Body of pancreas (tissue), 4 donors: ENCODE data around the gene SLC5A5.

ENCODE experiments used
- CTCF ChIP-seq, 7 experiments: fragments of 450-650 bp in 4 of 7; fragments of 200-600 bp in 3 of 7; sonication (generic) in 3 of 7; IDR thresholded peaks; one replicate each; pipeline ENCODE4 v1.5.1; 2016 to 2019; ENCODE audit warnings: antibody characterized with exemption in 7 of 7
- POLR2A ChIP-seq, 3 donors: fragments of 450-650 bp; IDR thresholded peaks; one replicate each; pipeline ENCODE4 v1.6.1; 2016; ENCODE audit warnings: antibody characterized with exemption in 3 of 3, mild to moderate bottlenecking in 2 of 3

- TF ChIP-seq POLR2A (IDR thresholded peaks at IDR 0.05) = no peak
- TF ChIP-seq CTCF (IDR thresholded peaks at IDR 0.05) = no peak
Observed at GRCh38 chr19:17902701-17903100, 31.0 kb downstream of the SLC5A5 start.
